Fibroblast of pulmonary artery (primary cell): Measurements from ENCODE around the gene AK6.

Experiments
- DNase-seq: peaks from one replicate; pipeline ENCODE4 v3.0.0-alpha.2; 2010; ENCODE audit warnings: low read depth
- H3K4me3 ChIP-seq: replicated peaks from 2 replicates; pipeline ENCODE4 v1.5.1; 2011; ENCODE audit warnings: low read depth, mild to moderate bottlenecking, control low read depth, low read length, moderate library complexity
- TF ChIP-seq, protein P1 (sequence below): IDR thresholded peaks from 2 replicates; pipeline ENCODE4 v1.5.1; 2011; ENCODE audit warnings: mild to moderate bottlenecking, control low read depth, low read length, inconsistent platforms; ENCODE audit errors: missing control alignments

The AK6 gene

GRCh38 chr5:69364850-69365249 is 4.5 kb downstream of the AK6 start:
- no peak for DNase-seq
- no peak overlapping the region for H3K4me3 ChIP-seq
- TF ChIP-seq, protein P1, sequence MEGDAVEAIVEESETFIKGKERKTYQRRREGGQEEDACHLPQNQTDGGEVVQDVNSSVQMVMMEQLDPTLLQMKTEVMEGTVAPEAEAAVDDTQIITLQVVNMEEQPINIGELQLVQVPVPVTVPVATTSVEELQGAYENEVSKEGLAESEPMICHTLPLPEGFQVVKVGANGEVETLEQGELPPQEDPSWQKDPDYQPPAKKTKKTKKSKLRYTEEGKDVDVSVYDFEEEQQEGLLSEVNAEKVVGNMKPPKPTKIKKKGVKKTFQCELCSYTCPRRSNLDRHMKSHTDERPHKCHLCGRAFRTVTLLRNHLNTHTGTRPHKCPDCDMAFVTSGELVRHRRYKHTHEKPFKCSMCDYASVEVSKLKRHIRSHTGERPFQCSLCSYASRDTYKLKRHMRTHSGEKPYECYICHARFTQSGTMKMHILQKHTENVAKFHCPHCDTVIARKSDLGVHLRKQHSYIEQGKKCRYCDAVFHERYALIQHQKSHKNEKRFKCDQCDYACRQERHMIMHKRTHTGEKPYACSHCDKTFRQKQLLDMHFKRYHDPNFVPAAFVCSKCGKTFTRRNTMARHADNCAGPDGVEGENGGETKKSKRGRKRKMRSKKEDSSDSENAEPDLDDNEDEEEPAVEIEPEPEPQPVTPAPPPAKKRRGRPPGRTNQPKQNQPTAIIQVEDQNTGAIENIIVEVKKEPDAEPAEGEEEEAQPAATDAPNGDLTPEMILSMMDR, result no peak

- TF ChIP-seq, protein P1, result peak; percentile 44
- H3K4me3 ChIP-seq, result no peak overlapping the region
- peak; percentile 28 for DNase-seq
Measured at GRCh38 chr5:69364414-69364813, 4.9 kb downstream of the AK6 start.

DNA sequence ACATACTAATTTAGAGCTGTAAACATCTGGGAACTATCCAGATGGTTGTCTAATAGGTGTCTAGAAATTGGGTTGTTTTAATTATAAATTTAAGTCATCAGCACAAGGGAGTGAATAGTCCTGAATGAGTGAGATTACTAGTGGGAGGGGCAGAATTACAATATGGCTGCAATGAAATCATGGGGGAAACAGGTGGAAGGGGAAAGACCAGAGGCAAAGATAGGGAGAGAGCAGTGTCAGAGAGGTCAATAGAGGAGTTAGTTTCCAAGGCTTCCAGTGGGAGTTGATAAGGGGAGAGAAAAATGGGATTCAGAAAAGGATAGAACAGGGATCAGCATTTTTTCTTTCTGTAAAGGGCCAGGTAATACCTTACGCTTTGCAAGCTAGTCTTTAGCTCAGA is 8.9 kb downstream of the AK6 start:
- TF ChIP-seq, protein P1, result no peak
- no peak for DNase-seq

GRCh38 chr5:69359699-69360098 is 9.6 kb downstream of the AK6 start:
- TF ChIP-seq, protein P1, result no peak
- no peak overlapping the region for H3K4me3 ChIP-seq
- no peak for DNase-seq

More for the DNA sequence above, 8.9 kb downstream of the AK6 start:
- no peak overlapping the region for H3K4me3 ChIP-seq

- H3K4me3 ChIP-seq, result no peak overlapping the region
- TF ChIP-seq, protein P1, result no peak
- DNase-seq, result no peak
Measured at GRCh38 chr5:69350664-69351063, 18.7 kb downstream of the AK6 start.

GRCh38 chr5:69343083-69343482 is 26.2 kb downstream of the AK6 start:
- TF ChIP-seq, protein P1, result no peak
- no peak overlapping the region for H3K4me3 ChIP-seq
- no peak for DNase-seq

DNA sequence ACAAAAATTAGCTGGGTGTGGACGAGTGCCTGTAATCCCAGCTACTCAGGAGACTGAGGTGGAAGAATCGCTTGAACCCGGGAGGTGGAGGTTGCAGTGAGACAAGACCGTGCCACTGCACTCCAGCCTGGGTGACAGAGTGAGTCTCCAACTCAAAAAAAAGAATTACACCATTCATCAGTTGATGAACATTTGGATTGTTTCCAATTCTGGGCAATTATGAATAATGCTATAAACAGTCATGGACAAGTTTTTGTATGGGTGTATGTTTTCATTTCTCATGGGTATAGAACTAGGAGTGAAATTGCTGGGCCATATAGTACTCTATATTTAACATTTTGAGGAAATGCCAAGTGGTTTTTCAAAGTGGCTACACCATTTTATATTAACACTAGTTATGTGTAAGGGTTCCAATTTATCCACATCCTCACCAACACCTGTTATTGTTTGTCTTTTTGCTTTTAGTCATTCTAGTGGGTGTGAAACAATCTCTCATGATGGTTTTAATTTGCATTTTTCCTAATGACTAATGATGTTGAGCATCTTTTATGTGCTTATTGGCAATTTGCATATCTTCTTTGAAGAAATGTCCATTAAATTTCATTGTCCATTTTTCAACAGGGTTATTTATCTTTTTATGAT is 27.7 kb downstream of the AK6 start:
- no peak overlapping the region for H3K4me3 ChIP-seq
- DNase-seq, result no peak
- TF ChIP-seq, protein P1, result no peak
